GM12892 (cell line): ENCODE results near the gene FN3K.

Source experiments
- POLR2A ChIP-seq: IDR thresholded peaks from 2 replicates; pipeline ENCODE4 v1.6.1; 2011; ENCODE audit warnings: low read depth, low read length, control low read depth
- POLR2AphosphoS5 ChIP-seq: IDR thresholded peaks from 2 replicates; pipeline ENCODE4 v1.6.1; 2011; ENCODE audit warnings: low read depth, low read length, control low read depth

DNA sequence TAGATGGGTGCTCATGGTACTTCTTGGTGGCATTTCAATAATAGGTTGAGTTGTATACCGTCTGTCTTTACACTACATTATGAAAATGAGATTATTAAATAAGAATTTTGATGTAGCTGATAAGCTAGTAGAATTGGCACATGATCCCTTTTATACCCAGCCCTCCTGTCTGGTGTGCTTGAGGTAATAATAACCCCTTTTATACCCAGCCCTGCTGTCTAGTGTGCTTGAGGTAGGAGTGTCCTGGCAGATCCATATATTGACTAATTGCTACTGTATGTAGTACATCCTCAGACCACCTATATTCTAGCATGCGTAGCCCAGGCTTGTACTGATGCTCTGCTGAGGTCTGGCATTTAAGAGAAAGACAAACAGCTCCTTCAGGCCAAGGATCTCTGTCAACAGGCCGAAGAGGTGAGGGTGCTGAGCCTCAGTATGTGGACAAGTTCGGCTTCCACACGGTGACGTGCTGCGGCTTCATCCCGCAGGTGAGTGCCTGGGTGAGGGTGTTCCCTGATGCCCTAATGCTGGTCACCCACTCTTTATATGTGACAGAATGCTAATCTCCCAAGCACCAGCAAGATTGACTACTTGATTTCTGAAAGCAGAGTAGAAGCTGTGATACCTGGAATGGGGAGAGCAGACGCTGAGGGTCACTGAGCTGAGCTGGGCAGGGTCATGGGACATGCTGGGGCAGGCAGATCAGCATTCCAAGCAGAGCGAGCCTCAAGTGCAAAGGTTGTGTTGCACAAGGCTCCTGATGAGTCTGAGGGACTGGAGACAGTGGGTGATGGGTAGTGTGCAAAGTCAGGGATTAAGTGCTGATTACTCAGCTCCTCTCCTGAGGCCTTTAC is 5.7 kb downstream of the FN3K start:
- no peak for TF ChIP-seq POLR2A
- TF ChIP-seq POLR2AphosphoS5 = no peak
